ENCODE results near the gene FOCAD.

FOCAD gene

GRCh38 chr9:20728493-20729220 is 44.6 kb downstream of the FOCAD start (continued):
- no peak for TF ChIP-seq TSHZ2 (CRISPR knock-in tag; IDR thresholded peaks at IDR 0.05)
- TF ChIP-seq POU6F1 (CRISPR knock-in tag; IDR thresholded peaks at IDR 0.05; ENCODE audit: borderline replicate concordance, low read depth) = no peak
- no peak for TF ChIP-seq ESRRG (CRISPR knock-in tag; IDR thresholded peaks at IDR 0.05)
- no peak for TF ChIP-seq ZNF70 (CRISPR knock-in tag; IDR thresholded peaks at IDR 0.05)
- no peak for TF ChIP-seq SNAI2 (CRISPR knock-in tag; IDR thresholded peaks at IDR 0.05)
- no peak for TF ChIP-seq BACH2 (CRISPR knock-in tag; IDR thresholded peaks at IDR 0.05; ENCODE audit: borderline replicate concordance)
- TF ChIP-seq TCF4 (CRISPR knock-in tag; IDR thresholded peaks at IDR 0.05; ENCODE audit: borderline replicate concordance) = no peak
- no peak for TF ChIP-seq PPARA (CRISPR knock-in tag; IDR thresholded peaks at IDR 0.05; ENCODE audit: borderline replicate concordance)
- TF ChIP-seq PATZ1 (CRISPR knock-in tag; IDR thresholded peaks at IDR 0.05; ENCODE audit: borderline replicate concordance) = no peak

- no peak for ATAC-seq
- TF ChIP-seq OSR1 (CRISPR knock-in tag; IDR thresholded peaks at IDR 0.05) = no peak
- no peak for TF ChIP-seq PATZ1 (CRISPR knock-in tag; IDR thresholded peaks at IDR 0.05; ENCODE audit: borderline replicate concordance)
- TF ChIP-seq SNAI2 (CRISPR knock-in tag; IDR thresholded peaks at IDR 0.05) = no peak
- no peak for TF ChIP-seq ZC3H10 (CRISPR knock-in tag; IDR thresholded peaks at IDR 0.05)
- TF ChIP-seq ZFP30 (CRISPR knock-in tag; IDR thresholded peaks at IDR 0.05) = no peak
- no peak for TF ChIP-seq GLIS3 (CRISPR knock-in tag; IDR thresholded peaks at IDR 0.05)
- TF ChIP-seq ZFP3 (CRISPR knock-in tag; IDR thresholded peaks at IDR 0.05) = no peak
- TF ChIP-seq TSHZ2 (CRISPR knock-in tag; IDR thresholded peaks at IDR 0.05) = no peak
- TF ChIP-seq TOX (CRISPR knock-in tag; IDR thresholded peaks at IDR 0.05; ENCODE audit: borderline replicate concordance) = no peak
- no peak for TF ChIP-seq ZNF70 (CRISPR knock-in tag; IDR thresholded peaks at IDR 0.05)
- no peak for TF ChIP-seq RARB (CRISPR knock-in tag; IDR thresholded peaks at IDR 0.05)
These were observed 45.5 kb downstream of the FOCAD start for GRCh38 chr9:20729523-20729922.

- no peak for TF ChIP-seq ZNF565 (CRISPR knock-in tag; conservative IDR thresholded peaks at IDR 0.05; ENCODE audit: low read depth)
- no peak for TF ChIP-seq ZNF70 (CRISPR knock-in tag; IDR thresholded peaks at IDR 0.05)
- TF ChIP-seq TSHZ2 (CRISPR knock-in tag; IDR thresholded peaks at IDR 0.05) = no peak
- no peak for TF ChIP-seq ARNTL (CRISPR knock-in tag; IDR thresholded peaks at IDR 0.05; ENCODE audit: borderline replicate concordance, low read depth)
- TF ChIP-seq ZNF8 (CRISPR knock-in tag; IDR thresholded peaks at IDR 0.05) = no peak
- TF ChIP-seq TOX (CRISPR knock-in tag; IDR thresholded peaks at IDR 0.05; ENCODE audit: borderline replicate concordance) = no peak
- TF ChIP-seq SNAI2 (CRISPR knock-in tag; IDR thresholded peaks at IDR 0.05) = no peak
- peak; percentile 67 for ATAC-seq
These were observed 48.1 kb downstream of the FOCAD start for GRCh38 chr9:20732118-20732517.

All from SK-N-SH treated with all-trans-retinoic acid at 6 μM for 48 hours (cell line).